Left forelimb (tissue), 1 donor: ENCODE results near the gene TIAM1.

Experiments
- DNase-seq: peaks from one replicate; pipeline ENCODE4 v3.0.0-alpha.2; 2018; ENCODE audit warnings: low spot score

TIAM1 gene

GRCh38 chr21:31332525-31332924, 11.5 kb downstream of the TIAM1 start:
- DNase-seq = no peak

- no peak for DNase-seq
Measured at GRCh38 chr21:31331231-31331630, 12.8 kb downstream of the TIAM1 start.

- DNase-seq = no peak
Measured at GRCh38 chr21:31330144-31330483, 13.9 kb downstream of the TIAM1 start.

- DNase-seq = no peak
Measured at GRCh38 chr21:31329456-31330143, 14.5 kb downstream of the TIAM1 start.

- no peak for DNase-seq
Measured at GRCh38 chr21:31326522-31327242, 17.4 kb downstream of the TIAM1 start.

- no peak for DNase-seq
Measured at GRCh38 chr21:31318971-31319370, 25.1 kb downstream of the TIAM1 start.

- DNase-seq = no peak
Measured at GRCh38 chr21:31317688-31318087, 26.4 kb downstream of the TIAM1 start.

GRCh38 chr21:31316488-31317169, 27.4 kb downstream of the TIAM1 start:
- DNase-seq = no peak

- no peak for DNase-seq
Measured at GRCh38 chr21:31316072-31316471, 28.0 kb downstream of the TIAM1 start.

GRCh38 chr21:31310750-31311149, 33.3 kb downstream of the TIAM1 start:
- no peak for DNase-seq

GRCh38 chr21:31308584-31308983, 35.5 kb downstream of the TIAM1 start:
- DNase-seq = no peak

- no peak for DNase-seq
Measured at GRCh38 chr21:31305888-31306287, 38.2 kb downstream of the TIAM1 start.

- DNase-seq = no peak
Measured at GRCh38 chr21:31299291-31300147, 44.5 kb downstream of the TIAM1 start.

GRCh38 chr21:31298618-31299269, 45.3 kb downstream of the TIAM1 start:
- no peak for DNase-seq

GRCh38 chr21:31297806-31298205, 46.3 kb downstream of the TIAM1 start:
- DNase-seq = no peak

- no peak for DNase-seq
Measured at GRCh38 chr21:31295676-31296075, 48.4 kb downstream of the TIAM1 start.

- DNase-seq = no peak
Measured at GRCh38 chr21:31294691-31295090, 49.4 kb downstream of the TIAM1 start.

- no peak for DNase-seq
Measured at GRCh38 chr21:31293986-31294385, 50.1 kb downstream of the TIAM1 start.

- no peak for DNase-seq
Measured at GRCh38 chr21:31290765-31291164, 53.3 kb downstream of the TIAM1 start.

- no peak for DNase-seq
Measured at GRCh38 chr21:31289702-31290101, 54.4 kb downstream of the TIAM1 start.

- DNase-seq = no peak
Measured at GRCh38 chr21:31288191-31288590, 55.9 kb downstream of the TIAM1 start.

GRCh38 chr21:31287201-31287600, 56.9 kb downstream of the TIAM1 start:
- no peak for DNase-seq
